H9 (cell line): ENCODE measurements around the gene FLVCR2. TPM values are rescaled to one million over a fixed set of nuclear protein-coding genes. Genes with fewer than 3 reads are reported as not detected.

Source experiments
- DNase-seq: peaks from one replicate; pipeline ENCODE4 v3.0.0-alpha.2; 2017
- H2AFZ ChIP-seq: one replicate; pipeline ENCODE4 v1.6.1; 2013; ENCODE audit warnings: mild to moderate bottlenecking, low read length, control low read depth, moderate library complexity
- H2AK5ac ChIP-seq: 2 replicates; pipeline ENCODE4 v1.6.1; 2013; ENCODE audit warnings: low read length, control low read depth, mixed read lengths; ENCODE audit not compliant: insufficient read length
- H2BK120ac ChIP-seq: one replicate; pipeline ENCODE4 v1.6.1; 2013; ENCODE audit warnings: low read depth, mild to moderate bottlenecking, low read length, control low read depth, inconsistent platforms; ENCODE audit not compliant: poor library complexity, severe bottlenecking
- H2BK12ac ChIP-seq: 2 replicates; pipeline ENCODE4 v1.6.1; 2013; ENCODE audit warnings: low read length, control low read depth, mixed read lengths, low read depth; ENCODE audit not compliant: insufficient read length
- H2BK15ac ChIP-seq: 2 replicates; pipeline ENCODE4 v1.6.1; 2013; ENCODE audit warnings: low read depth, low read length, control low read depth
- H2BK20ac ChIP-seq: one replicate; pipeline ENCODE4 v1.6.1; 2013; ENCODE audit warnings: low read depth, mild to moderate bottlenecking, low read length, control low read depth, inconsistent platforms; ENCODE audit not compliant: poor library complexity, severe bottlenecking
- H2BK5ac ChIP-seq: 2 replicates; pipeline ENCODE4 v1.6.1; 2013; ENCODE audit warnings: low read length, control low read depth, mixed read lengths; ENCODE audit not compliant: insufficient read length
- H3K14ac ChIP-seq: 2 replicates; pipeline ENCODE4 v1.6.1; 2013; ENCODE audit warnings: low read length, control low read depth; ENCODE audit not compliant: insufficient read depth
- H3K18ac ChIP-seq: 2 replicates; pipeline ENCODE4 v1.6.1; 2013; ENCODE audit warnings: low read depth, mild to moderate bottlenecking, mixed read lengths, low read length, control low read depth; ENCODE audit not compliant: insufficient read length
- H3K23ac ChIP-seq: 2 replicates; pipeline ENCODE4 v1.6.1; 2013; ENCODE audit warnings: low read length, control low read depth, mixed read lengths, low read depth; ENCODE audit not compliant: insufficient read length
- H3K23me2 ChIP-seq: 2 replicates; pipeline ENCODE4 v1.6.1; 2013; ENCODE audit warnings: low read depth, mild to moderate bottlenecking, mixed read lengths, low read length, control low read depth; ENCODE audit not compliant: insufficient read length, poor library complexity, severe bottlenecking
- H3K27ac ChIP-seq: 2 replicates; pipeline ENCODE4 v1.5.1; 2013; ENCODE audit warnings: low read length, control low read depth, mixed read lengths, low read depth; ENCODE audit not compliant: insufficient read length
- H3K27me3 ChIP-seq: 2 replicates; pipeline ENCODE4 v1.6.1; 2013; ENCODE audit warnings: low read length, control low read depth, inconsistent platforms; ENCODE audit not compliant: insufficient read depth
- H3K4ac ChIP-seq: 2 replicates; pipeline ENCODE4 v1.6.1; 2013; ENCODE audit warnings: low read depth, mild to moderate bottlenecking, control low read depth, inconsistent platforms, low read length, moderate library complexity
- H3K4me1 ChIP-seq: 2 replicates; pipeline ENCODE4 v1.6.1; 2013; ENCODE audit warnings: low read length, control low read depth, inconsistent platforms; ENCODE audit not compliant: insufficient read depth
- H3K4me2 ChIP-seq: 2 replicates; pipeline ENCODE4 v1.6.1; 2013; ENCODE audit warnings: low read length, control low read depth, mixed read lengths; ENCODE audit not compliant: insufficient read length, insufficient read depth
- H3K56ac ChIP-seq: 2 replicates; pipeline ENCODE4 v1.6.1; 2013; ENCODE audit warnings: low read depth, mild to moderate bottlenecking, mixed read lengths, low read length, control low read depth; ENCODE audit not compliant: insufficient read length
- H3K79me1 ChIP-seq: 2 replicates; pipeline ENCODE4 v1.6.1; 2013; ENCODE audit warnings: low read depth, mild to moderate bottlenecking, moderate library complexity, low read length, control low read depth, inconsistent platforms; ENCODE audit not compliant: insufficient read depth, poor library complexity, severe bottlenecking
- H3K79me2 ChIP-seq: 2 replicates; pipeline ENCODE4 v1.6.1; 2013; ENCODE audit warnings: low read length, control low read depth, inconsistent platforms; ENCODE audit not compliant: insufficient read depth
- H3K9ac ChIP-seq: 2 replicates; pipeline ENCODE4 v1.6.1; 2013; ENCODE audit warnings: low read length, control low read depth, mixed read lengths; ENCODE audit not compliant: insufficient read length; ENCODE audit errors: extremely low read depth
- H3K9me3 ChIP-seq: one replicate; pipeline ENCODE4 v1.6.1; 2013; ENCODE audit warnings: low read depth, low read length, inconsistent platforms; ENCODE audit not compliant: control insufficient read depth
- H3T11ph ChIP-seq: one replicate; pipeline ENCODE4 v1.6.1; 2013; ENCODE audit warnings: mild to moderate bottlenecking, low read length, control low read depth, inconsistent platforms
- H4K20me1 ChIP-seq: one replicate; pipeline ENCODE4 v1.6.1; 2013; ENCODE audit not compliant: control insufficient read depth, insufficient read length, insufficient read depth
- H4K5ac ChIP-seq: 2 replicates; pipeline ENCODE4 v1.6.1; 2013; ENCODE audit warnings: low read depth, mild to moderate bottlenecking, mixed read lengths, low read length, control low read depth; ENCODE audit not compliant: insufficient read length
- H4K8ac ChIP-seq: replicated peaks from 2 replicates; pipeline ENCODE4 v1.6.1; 2013; ENCODE audit warnings: low read length, control low read depth, mixed read lengths, low read depth; ENCODE audit not compliant: insufficient read length
- H4K91ac ChIP-seq: 2 replicates; pipeline ENCODE4 v1.6.1; 2013; ENCODE audit warnings: low read depth, mild to moderate bottlenecking, moderate library complexity, mixed read lengths, low read length, control low read depth; ENCODE audit not compliant: insufficient read length
- H3K27ac Mint-ChIP-seq, 3 experiments: 2 replicates in 2 of 3; 3 replicates in 1 of 3; pipeline ENCODE4 v1.8.0; 2020 to 2021; ENCODE audit warnings: mixed read lengths in 3 of 3, mild to moderate bottlenecking in 1 of 3, moderate library complexity in 1 of 3
- H3K27me3 Mint-ChIP-seq: 2 replicates; pipeline ENCODE4 v1.8.0; 2021; ENCODE audit warnings: low read depth, mild to moderate bottlenecking, moderate library complexity, mixed read lengths
- H3K36me3 Mint-ChIP-seq, 3 experiments: 2 replicates in 2 of 3; 3 replicates in 1 of 3; pipeline ENCODE4 v1.8.0; 2020 to 2021; ENCODE audit warnings: low read depth in 3 of 3, mixed read lengths in 3 of 3; ENCODE audit not compliant: insufficient read depth in 1 of 3
- H3K4me1 Mint-ChIP-seq, 2 experiments: 2 replicates each; pipeline ENCODE4 v1.8.0; 2020; ENCODE audit warnings: mixed read lengths in 2 of 2
- H3K4me3 Mint-ChIP-seq, 2 experiments: 2 replicates in 1 of 2; 3 replicates in 1 of 2; pipeline ENCODE4 v1.8.0; 2020 to 2021; ENCODE audit warnings: mild to moderate bottlenecking in 2 of 2, mixed read lengths in 2 of 2, moderate library complexity in 1 of 2
- H3K9me3 Mint-ChIP-seq, 2 experiments: 2 replicates in 1 of 2; 3 replicates in 1 of 2; pipeline ENCODE4 v1.8.0; 2020; ENCODE audit warnings: mild to moderate bottlenecking in 2 of 2, mixed read lengths in 2 of 2, moderate library complexity in 1 of 2
- WGBS: extraction: QIAGEN DNeasy Blood & Tissue Kit; methylation state at CpG from one replicate; pipeline ENCODE4 v1.1.7; 2013; ENCODE audit warnings: missing lambda C conversion rate, low lambda C conversion rate, mixed read lengths; ENCODE audit not compliant: insufficient read length; ENCODE audit errors: extremely low coverage; 5-methylcytosine and 5-hydroxymethylcytosine counted together
- total RNA-seq: library from RNA; stranded (reverse); gene quantifications from 2 replicates; pipeline ENCODE4 v1.2.1, GENCODE V29; 2021
- TF ChIP-seq, protein P1 (sequence below): fragments of 200-600 bp; sonication (generic); conservative IDR thresholded peaks from 3 replicates; pipeline ENCODE4 v1.8.0; 2021; ENCODE audit warnings: antibody characterized with exemption, mild to moderate bottlenecking

FLVCR2 gene
- total RNA-seq, 1 experiment from 2014 or later = 7.1 TPM

DNA sequence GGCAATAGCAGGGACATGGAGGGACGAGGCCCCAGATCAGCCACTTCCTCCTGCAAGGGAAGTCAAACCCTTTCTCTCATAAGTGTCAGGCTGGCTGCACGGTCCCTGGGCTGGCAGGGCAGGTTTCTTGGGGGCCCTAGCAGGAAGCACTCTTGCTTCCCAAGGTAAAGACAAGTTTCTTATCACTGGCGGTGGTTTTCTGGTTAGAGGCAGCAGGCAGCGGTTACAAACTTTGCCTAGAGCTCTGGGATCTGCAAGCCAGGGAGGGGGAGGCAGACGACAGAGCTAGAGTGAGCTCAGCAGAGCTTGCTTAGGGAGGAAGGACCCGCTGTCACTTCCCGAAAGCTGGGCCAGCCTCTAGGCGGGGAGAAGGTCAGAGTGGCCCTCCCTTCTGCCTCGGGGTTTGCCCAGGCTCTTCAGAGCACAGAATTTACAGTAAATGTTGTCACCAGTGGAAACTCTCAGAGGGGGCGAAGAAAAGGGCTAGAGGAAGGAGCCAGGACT is 35.8 kb upstream of the FLVCR2 start:
- Histone ChIP-seq H3K4me2 (no peak overlapping the region), H2AFZ (no peak overlapping the region), H3K56ac (no peak overlapping the region)

More for the DNA sequence above, 35.8 kb upstream of the FLVCR2 start:
- Histone ChIP-seq H3K4me1 (no peaks in the 10 kb centered on the region), H4K20me1 (no peaks in the 10 kb centered on the region), H3K14ac (no peak overlapping the region), H3K4ac (no peak overlapping the region), H3K9ac (no peak overlapping the region), H3K23me2 (no peaks in the 10 kb centered on the region), H3K9me3 (no peaks in the 10 kb centered on the region), H3K79me1 (no peaks in the 10 kb centered on the region), H2BK120ac (no peak overlapping the region), H3K27me3 (no peaks in the 10 kb centered on the region), H3K23ac (no peak overlapping the region), H2BK12ac (no peak overlapping the region), H3K27ac (no peak overlapping the region), H2BK15ac (no peak overlapping the region), H3K79me2 (no peaks in the 10 kb centered on the region), H2BK20ac (no peak overlapping the region), H3T11ph (no peak overlapping the region), H4K5ac (no peak overlapping the region), H4K8ac (no peak overlapping the region), H3K18ac (no peak overlapping the region), H4K91ac (no peak overlapping the region), H2BK5ac (no peak overlapping the region), H2AK5ac (no peak overlapping the region)
- TF ChIP-seq, protein P1, sequence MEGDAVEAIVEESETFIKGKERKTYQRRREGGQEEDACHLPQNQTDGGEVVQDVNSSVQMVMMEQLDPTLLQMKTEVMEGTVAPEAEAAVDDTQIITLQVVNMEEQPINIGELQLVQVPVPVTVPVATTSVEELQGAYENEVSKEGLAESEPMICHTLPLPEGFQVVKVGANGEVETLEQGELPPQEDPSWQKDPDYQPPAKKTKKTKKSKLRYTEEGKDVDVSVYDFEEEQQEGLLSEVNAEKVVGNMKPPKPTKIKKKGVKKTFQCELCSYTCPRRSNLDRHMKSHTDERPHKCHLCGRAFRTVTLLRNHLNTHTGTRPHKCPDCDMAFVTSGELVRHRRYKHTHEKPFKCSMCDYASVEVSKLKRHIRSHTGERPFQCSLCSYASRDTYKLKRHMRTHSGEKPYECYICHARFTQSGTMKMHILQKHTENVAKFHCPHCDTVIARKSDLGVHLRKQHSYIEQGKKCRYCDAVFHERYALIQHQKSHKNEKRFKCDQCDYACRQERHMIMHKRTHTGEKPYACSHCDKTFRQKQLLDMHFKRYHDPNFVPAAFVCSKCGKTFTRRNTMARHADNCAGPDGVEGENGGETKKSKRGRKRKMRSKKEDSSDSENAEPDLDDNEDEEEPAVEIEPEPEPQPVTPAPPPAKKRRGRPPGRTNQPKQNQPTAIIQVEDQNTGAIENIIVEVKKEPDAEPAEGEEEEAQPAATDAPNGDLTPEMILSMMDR = no peak
- Mint-ChIP-seq H3K9me3 (no peaks in the 10 kb centered on the region; a peak in 1 of 5 replicates), H3K4me1 (peaks cover 6 to 9% of the 10 kb centered on the region in 2 experiments; a peak in 3 of 4 replicates), H3K27me3 (peaks cover 2% of the 10 kb centered on the region; the same call in 1 of the 2 replicates), H3K36me3 (no peaks in the 10 kb centered on the region), H3K27ac (peak overlapping the region in 1 of 3 experiments; percentile 72; a peak in 2 of 7 replicates), H3K4me3 (no peak overlapping the region)
- no peak for DNase-seq
- WGBS = no CpG with 5 or more reads among the region's 10 CpGs
